Common myeloid progenitor, CD34-positive (primary cell): ENCODE results near the gene GFAP.

ENCODE experiments used
- CTCF ChIA-PET: fragments of 350-600 bp; sonication (Branson Sonifier 250); formaldehyde crosslinking; loops from one replicate; lab custom pipeline; 2021; ENCODE audit warnings: antibody characterized with exemption; lab: Charles Lee
- POLR2A ChIA-PET: fragments of 350-600 bp; sonication (Branson Sonifier 250); formaldehyde crosslinking; loops from one replicate; lab custom pipeline; 2021; ENCODE audit warnings: antibody characterized with exemption; lab: Charles Lee
- DNase-seq, 3 donors: peaks; one replicate each; pipeline versions ENCODE4 v3.0.0 to v3.0.0-alpha.2; 2013
- H3K27ac ChIP-seq, 2 experiments: 1 replicate in 1 of 2; 2 replicates in 1 of 2; pipeline ENCODE4 v1.7.0; 2013; ENCODE audit warnings: inconsistent platforms in 2 of 2, low read length in 2 of 2, mild to moderate bottlenecking in 2 of 2, low read depth in 1 of 2, moderate library complexity in 1 of 2; ENCODE audit not compliant: severe bottlenecking in 2 of 2, insufficient read depth in 1 of 2, poor library complexity in 1 of 2
- H3K27me3 ChIP-seq, 5 experiments: replicated peaks in 2 of 5; 1 replicate in 3 of 5; 2 replicates in 2 of 5; pipeline versions ENCODE4 v1.6.1 to v1.7.0; 2013; ENCODE audit warnings: low read length in 4 of 5, mild to moderate bottlenecking in 2 of 5, moderate library complexity in 2 of 5, inconsistent platforms in 1 of 5; ENCODE audit not compliant: insufficient read depth in 5 of 5, control insufficient read depth in 4 of 5
- H3K36me3 ChIP-seq, 4 experiments: 1 replicate in 2 of 4; 2 replicates in 2 of 4; pipeline versions ENCODE4 v1.6.1 to v1.7.0; 2013; ENCODE audit warnings: low read length in 3 of 4, control low read depth in 1 of 4, mild to moderate bottlenecking in 1 of 4; ENCODE audit not compliant: control insufficient read depth in 4 of 4, insufficient read depth in 4 of 4
- H3K4me1 ChIP-seq, 4 experiments: 1 replicate in 3 of 4; 2 replicates in 1 of 4; pipeline versions ENCODE4 v1.6.1 to v1.7.1; 2013; ENCODE audit warnings: low read length in 3 of 4, mild to moderate bottlenecking in 3 of 4, control low read depth in 1 of 4, inconsistent platforms in 1 of 4, moderate library complexity in 1 of 4; ENCODE audit not compliant: control insufficient read depth in 4 of 4, insufficient read depth in 4 of 4; ENCODE audit errors: control extremely low read depth in 1 of 4
- H3K4me3 ChIP-seq, 7 experiments: 1 replicate in 4 of 7; 2 replicates in 3 of 7; pipeline versions ENCODE4 v1.5.1 to v1.7.0; 2013; ENCODE audit warnings: mild to moderate bottlenecking in 7 of 7, low read length in 6 of 7, moderate library complexity in 6 of 7, inconsistent platforms in 2 of 7, low read depth in 2 of 7, control low read depth in 1 of 7; ENCODE audit not compliant: insufficient read depth in 4 of 7, control insufficient read depth in 1 of 7; ENCODE audit errors: extremely low read depth in 1 of 7
- H3K9me3 ChIP-seq, 5 experiments: 1 replicate in 4 of 5; 2 replicates in 1 of 5; pipeline versions ENCODE4 v1.6.1 to v1.7.1; 2013; ENCODE audit warnings: low read length in 4 of 5, mild to moderate bottlenecking in 2 of 5, inconsistent platforms in 1 of 5, low read depth in 1 of 5, moderate library complexity in 1 of 5; ENCODE audit not compliant: control insufficient read depth in 4 of 5, insufficient read depth in 2 of 5; ENCODE audit errors: control extremely low read depth in 1 of 5
- WGBS: methylation state at CpG from one replicate; pipeline ENCODE4 v1.1.5; 2013; ENCODE audit not compliant: insufficient coverage; 5-methylcytosine and 5-hydroxymethylcytosine counted together

GFAP gene

GRCh38 chr17:44920565-44920940 lies 5.3 kb upstream of the GFAP start:
- H3K4me3 ChIP-seq, result no peak overlapping the region
- no peaks in the 10 kb centered on the region for H3K4me1 ChIP-seq
- no peak for DNase-seq
- peaks cover 0 to 22% (median 10%) of the 10 kb centered on the region in 5 experiments for H3K27me3 ChIP-seq
- WGBS, result 92% methylated on average over 5 of the region's 7 CpGs
- no peak overlapping the region for H3K27ac ChIP-seq
- CTCF ChIA-PET, result interaction anchor here (0.7 to 13.3 kb wide), 29 partner anchors 10 to 199 kb away, joined by 3 to 162 read pairs (median 4); a partner anchor contains a TSS
- H3K36me3 ChIP-seq, result no peaks in the 10 kb centered on the region
- POLR2A ChIA-PET, result interaction anchor here (1.6 kb wide), 1 partner anchor 100 kb away, joined by 5 read pairs; no protein-coding TSS in a partner anchor
- no peaks in the 10 kb centered on the region for H3K9me3 ChIP-seq

DNA sequence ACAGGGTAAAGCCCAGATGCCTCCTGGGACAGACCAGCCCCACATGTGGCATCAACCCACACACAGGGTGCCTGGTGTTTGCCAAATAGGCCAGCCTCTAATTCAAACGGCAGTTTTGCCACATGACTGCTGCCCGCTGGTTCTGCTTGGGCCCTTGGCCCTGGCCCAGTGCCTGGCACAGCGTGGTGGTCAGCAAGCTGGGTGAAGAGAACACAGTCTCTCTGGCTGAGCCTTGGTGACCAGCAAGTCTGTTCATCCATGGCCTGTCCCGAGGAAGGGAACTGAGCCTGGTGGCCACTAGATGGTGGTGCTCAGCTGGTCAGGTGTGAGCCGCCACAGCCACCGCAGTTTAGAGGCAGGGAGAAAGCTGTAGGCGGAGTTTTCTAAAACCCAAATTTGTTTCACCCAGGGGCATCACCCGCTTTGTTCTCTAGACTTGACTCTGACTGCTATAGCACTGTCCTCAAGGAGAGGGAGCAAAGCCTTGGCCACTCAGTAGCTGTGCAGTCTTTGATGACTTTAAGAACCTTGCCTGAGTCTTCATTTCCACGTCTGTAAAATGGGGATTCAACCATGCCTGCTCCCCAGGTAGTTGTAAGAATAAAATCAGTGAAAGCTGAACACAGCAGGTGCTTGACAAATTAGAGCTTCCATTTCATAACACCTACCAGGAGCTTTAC lies 4.7 kb upstream of the GFAP start:
- 28% methylated on average over 8 of the region's 9 CpGs for WGBS
- Histone ChIP-seq H3K4me1 (no peaks in the 10 kb centered on the region), H3K9me3 (no peaks in the 10 kb centered on the region), H3K27me3 (peaks cover 0 to 27% (median 10%) of the 10 kb centered on the region in 5 experiments), H3K27ac (no peak overlapping the region), H3K36me3 (no peaks in the 10 kb centered on the region), H3K4me3 (no peak overlapping the region)
- ChIA-PET POLR2A (interaction anchor here (0.6 to 1.6 kb wide), 2 partner anchors 101 to 103 kb away, joined by 3 to 5 read pairs; no protein-coding TSS in a partner anchor), CTCF (interaction anchor here (0.7 to 13.3 kb wide), 31 partner anchors 9 to 200 kb away, joined by 3 to 162 read pairs (median 4); a partner anchor contains a TSS)
- peak; percentile 71 to 86 (median 81) for DNase-seq

DNA sequence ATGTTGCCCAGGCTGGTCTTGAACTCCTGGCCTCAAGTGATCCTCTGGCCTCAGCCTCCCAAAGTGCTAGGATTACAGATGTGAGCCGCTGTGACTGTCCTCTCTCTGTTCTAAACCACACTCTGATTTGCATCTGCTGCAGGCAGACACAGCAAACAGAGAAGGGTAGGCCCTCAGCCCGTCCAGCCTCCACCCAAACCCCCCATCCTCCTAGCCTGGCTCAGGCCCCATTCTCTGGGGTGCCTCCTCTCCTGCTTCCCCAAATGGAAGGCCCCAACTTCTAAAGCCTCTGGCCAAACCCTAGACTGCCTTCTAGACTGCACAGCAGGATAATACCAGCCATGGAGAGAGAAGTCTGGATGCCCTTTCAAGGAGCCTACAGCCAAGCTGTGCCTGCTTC lies 4.1 kb upstream of the GFAP start:
- Histone ChIP-seq H3K4me3 (no peak overlapping the region), H3K4me1 (no peaks in the 10 kb centered on the region), H3K27me3 (peaks cover 0 to 28% (median 10%) of the 10 kb centered on the region in 5 experiments), H3K36me3 (no peaks in the 10 kb centered on the region), H3K9me3 (no peaks in the 10 kb centered on the region), H3K27ac (no peak overlapping the region)
- 88% methylated on average over 2 of the region's 2 CpGs for WGBS
- ChIA-PET CTCF (interaction anchor here (0.7 to 13.3 kb wide), 17 partner anchors 9 to 179 kb away, joined by 3 to 162 read pairs (median 4); a partner anchor contains a TSS), POLR2A (interaction anchor here (0.6 kb wide), 1 partner anchor 103 kb away, joined by 3 read pairs; no protein-coding TSS in a partner anchor)
- DNase-seq, result no peak

DNA sequence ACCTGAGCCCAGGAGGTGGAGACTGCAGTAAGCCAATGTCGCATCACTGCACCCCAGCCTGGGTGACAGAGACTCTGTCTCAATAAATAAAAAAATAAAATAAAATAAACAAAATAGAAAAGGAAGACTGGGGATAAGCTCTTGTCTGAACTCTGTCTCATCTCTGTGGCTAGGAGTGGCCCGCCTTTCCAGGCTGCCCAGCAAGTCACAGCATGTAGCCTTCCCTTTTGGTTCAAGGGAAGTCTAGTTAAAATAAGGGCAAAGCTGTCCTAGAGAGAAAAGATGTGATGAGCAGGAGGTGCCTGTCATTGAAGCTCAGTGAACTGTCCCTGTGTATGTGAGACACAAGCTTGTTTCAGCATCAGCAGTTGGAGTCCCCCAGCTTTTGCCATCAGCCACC lies 2.7 kb upstream of the GFAP start:
- 100% methylated on average over 1 of the region's 2 CpGs for WGBS
- Histone ChIP-seq H3K4me3 (no peak overlapping the region), H3K27ac (no peak overlapping the region), H3K9me3 (no peaks in the 10 kb centered on the region), H3K4me1 (no peaks in the 10 kb centered on the region), H3K36me3 (no peaks in the 10 kb centered on the region), H3K27me3 (peaks cover 0 to 36% (median 17%) of the 10 kb centered on the region in 5 experiments)
- ChIA-PET CTCF (interaction anchor here (0.7 to 13.3 kb wide), 9 partner anchors 9 to 181 kb away, joined by 3 to 162 read pairs (median 6); no protein-coding TSS in a partner anchor), POLR2A (no interaction called here)
- no peak for DNase-seq

GRCh38 chr17:44917456-44917855 lies 2.2 kb upstream of the GFAP start:
- no peak for DNase-seq
- 97% methylated on average over 6 of the region's 6 CpGs for WGBS
- H3K27ac ChIP-seq, result no peak overlapping the region
- no peak overlapping the region for H3K4me3 ChIP-seq
- POLR2A ChIA-PET, result no interaction called here
- CTCF ChIA-PET, result interaction anchor here (1.1 to 13.3 kb wide), 7 partner anchors 8 to 181 kb away, joined by 3 to 162 read pairs (median 6); no protein-coding TSS in a partner anchor
- peaks cover 0 to 42% (median 20%) of the 10 kb centered on the region in 5 experiments for H3K27me3 ChIP-seq
- H3K9me3 ChIP-seq, result no peaks in the 10 kb centered on the region
- H3K4me1 ChIP-seq, result no peaks in the 10 kb centered on the region
- no peaks in the 10 kb centered on the region for H3K36me3 ChIP-seq

- ChIA-PET CTCF (interaction anchor here (2.2 to 13.3 kb wide), 3 partner anchors 16 to 182 kb away, joined by 6 to 162 read pairs (median 26); no protein-coding TSS in a partner anchor), POLR2A (no interaction called here)
- no peak overlapping the region for H3K27ac ChIP-seq
- peaks cover 0 to 42% (median 25%) of the 10 kb centered on the region in 5 experiments for H3K27me3 ChIP-seq
- no peaks in the 10 kb centered on the region for H3K9me3 ChIP-seq
- DNase-seq, result no peak
- peaks cover 0 to under 1% (median 0%) of the 10 kb centered on the region in 4 experiments for H3K4me1 ChIP-seq
- H3K4me3 ChIP-seq, result no peak overlapping the region
- 92% methylated on average over 7 of the region's 10 CpGs for WGBS
- no peaks in the 10 kb centered on the region for H3K36me3 ChIP-seq
Observed at GRCh38 chr17:44916781-44917241, 1.5 kb upstream of the GFAP start.
